Progenitor cell of endocrine pancreas (in vitro differentiated cells): ENCODE results near the gene PLXDC2. TPM values are rescaled to one million over a fixed set of nuclear protein-coding genes. Genes with fewer than 3 reads are reported as not detected.

Experiments
- DNase-seq: peaks from one replicate; pipeline ENCODE4 v3.0.0; 2021; ENCODE audit warnings: low spot score; ENCODE audit not compliant: unreplicated experiment
- H3K27ac Mint-ChIP-seq: 2 replicates; pipeline ENCODE4 v1.8.0; 2021; ENCODE audit warnings: mild to moderate bottlenecking, moderate library complexity, mixed read lengths
- H3K27me3 Mint-ChIP-seq: 2 replicates; pipeline ENCODE4 v1.8.0; 2021; ENCODE audit warnings: mixed read lengths
- H3K36me3 Mint-ChIP-seq: 2 replicates; pipeline ENCODE4 v1.8.0; 2022; ENCODE audit warnings: mixed read lengths; ENCODE audit not compliant: insufficient read depth
- H3K4me1 Mint-ChIP-seq: 2 replicates; pipeline ENCODE4 v1.8.0; 2021; ENCODE audit warnings: low read depth, mixed read lengths
- H3K4me3 Mint-ChIP-seq: 2 replicates; pipeline ENCODE4 v1.8.0; 2021; ENCODE audit warnings: low read depth, mild to moderate bottlenecking, moderate library complexity, mixed read lengths
- H3K9me3 Mint-ChIP-seq: 2 replicates; pipeline ENCODE4 v1.8.0; 2021; ENCODE audit warnings: low read depth, mixed read lengths
- total RNA-seq: library from RNA; stranded (reverse); gene quantifications from 2 replicates; pipeline ENCODE4 v1.2.1, GENCODE V29; 2021
- TF ChIP-seq, protein P1 (sequence below): fragments of 200-600 bp; sonication (generic); IDR thresholded peaks from one replicate; pipeline ENCODE4 v1.5.0; 2021; ENCODE audit warnings: antibody characterized with exemption, mild to moderate bottlenecking; ENCODE audit not compliant: unreplicated experiment

Gene PLXDC2
- total RNA-seq, 1 donor from 2014 or later = 44.3 TPM

DNA sequence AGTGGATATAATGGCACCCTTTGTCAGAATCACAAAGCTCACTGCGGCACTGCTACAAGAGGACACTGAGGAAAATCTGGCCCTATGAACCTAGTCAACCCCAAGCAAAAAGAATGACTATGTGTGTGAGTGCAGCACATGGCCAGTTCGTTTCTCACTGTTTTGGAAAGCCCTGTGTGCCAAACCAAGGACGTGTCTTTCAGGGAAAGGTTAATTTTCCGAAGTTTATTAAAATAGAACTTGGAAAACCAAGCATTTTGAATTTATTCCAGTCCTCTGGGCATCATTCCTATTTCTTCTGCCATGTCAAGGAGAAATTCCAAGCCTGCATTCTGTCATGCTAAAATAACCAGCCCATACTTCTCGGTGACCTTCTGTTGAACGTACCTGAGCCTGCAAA is 471.8 kb downstream of the PLXDC2 start:
- Mint-ChIP-seq H3K4me3 (no peak overlapping the region), H3K27ac (no peak overlapping the region), H3K4me1 (no peaks in the 10 kb centered on the region), H3K36me3 (no peaks in the 10 kb centered on the region), H3K27me3 (no peaks in the 10 kb centered on the region), H3K9me3 (no peaks in the 10 kb centered on the region)
- DNase-seq = no peak
- TF ChIP-seq, protein P1, sequence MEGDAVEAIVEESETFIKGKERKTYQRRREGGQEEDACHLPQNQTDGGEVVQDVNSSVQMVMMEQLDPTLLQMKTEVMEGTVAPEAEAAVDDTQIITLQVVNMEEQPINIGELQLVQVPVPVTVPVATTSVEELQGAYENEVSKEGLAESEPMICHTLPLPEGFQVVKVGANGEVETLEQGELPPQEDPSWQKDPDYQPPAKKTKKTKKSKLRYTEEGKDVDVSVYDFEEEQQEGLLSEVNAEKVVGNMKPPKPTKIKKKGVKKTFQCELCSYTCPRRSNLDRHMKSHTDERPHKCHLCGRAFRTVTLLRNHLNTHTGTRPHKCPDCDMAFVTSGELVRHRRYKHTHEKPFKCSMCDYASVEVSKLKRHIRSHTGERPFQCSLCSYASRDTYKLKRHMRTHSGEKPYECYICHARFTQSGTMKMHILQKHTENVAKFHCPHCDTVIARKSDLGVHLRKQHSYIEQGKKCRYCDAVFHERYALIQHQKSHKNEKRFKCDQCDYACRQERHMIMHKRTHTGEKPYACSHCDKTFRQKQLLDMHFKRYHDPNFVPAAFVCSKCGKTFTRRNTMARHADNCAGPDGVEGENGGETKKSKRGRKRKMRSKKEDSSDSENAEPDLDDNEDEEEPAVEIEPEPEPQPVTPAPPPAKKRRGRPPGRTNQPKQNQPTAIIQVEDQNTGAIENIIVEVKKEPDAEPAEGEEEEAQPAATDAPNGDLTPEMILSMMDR = no peak

- TF ChIP-seq, protein P1 = no peak
- Mint-ChIP-seq H3K9me3 (peaks cover 7% of the 10 kb centered on the region), H3K4me1 (no peaks in the 10 kb centered on the region), H3K4me3 (no peak overlapping the region), H3K36me3 (no peaks in the 10 kb centered on the region), H3K27me3 (no peaks in the 10 kb centered on the region), H3K27ac (no peak overlapping the region)
- DNase-seq = no peak
Measured at GRCh38 chr10:20289070-20289828, 473.0 kb downstream of the PLXDC2 start.

DNA sequence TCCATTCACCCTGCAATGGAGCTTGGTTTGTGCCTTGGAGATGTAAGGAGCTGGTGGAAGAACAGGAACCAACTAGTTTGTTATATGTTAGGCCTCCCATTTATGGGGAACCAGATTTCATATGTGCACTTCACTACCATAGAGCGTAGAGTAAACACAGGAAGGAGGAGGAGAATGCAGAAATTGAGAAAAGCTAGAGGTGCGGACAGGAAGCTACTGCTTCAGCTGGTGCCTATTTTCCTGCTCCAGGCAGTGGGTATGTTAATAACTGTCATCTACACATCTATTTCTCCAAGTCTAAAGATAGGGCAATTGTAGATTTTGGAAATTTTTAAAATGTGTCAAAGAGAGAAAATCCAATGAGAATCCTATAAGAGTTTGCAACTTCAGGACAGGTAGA is 482.2 kb downstream of the PLXDC2 start:
- Mint-ChIP-seq H3K27ac (no peak overlapping the region), H3K9me3 (peaks cover 39% of the 10 kb centered on the region), H3K4me3 (no peak overlapping the region)

DNA sequence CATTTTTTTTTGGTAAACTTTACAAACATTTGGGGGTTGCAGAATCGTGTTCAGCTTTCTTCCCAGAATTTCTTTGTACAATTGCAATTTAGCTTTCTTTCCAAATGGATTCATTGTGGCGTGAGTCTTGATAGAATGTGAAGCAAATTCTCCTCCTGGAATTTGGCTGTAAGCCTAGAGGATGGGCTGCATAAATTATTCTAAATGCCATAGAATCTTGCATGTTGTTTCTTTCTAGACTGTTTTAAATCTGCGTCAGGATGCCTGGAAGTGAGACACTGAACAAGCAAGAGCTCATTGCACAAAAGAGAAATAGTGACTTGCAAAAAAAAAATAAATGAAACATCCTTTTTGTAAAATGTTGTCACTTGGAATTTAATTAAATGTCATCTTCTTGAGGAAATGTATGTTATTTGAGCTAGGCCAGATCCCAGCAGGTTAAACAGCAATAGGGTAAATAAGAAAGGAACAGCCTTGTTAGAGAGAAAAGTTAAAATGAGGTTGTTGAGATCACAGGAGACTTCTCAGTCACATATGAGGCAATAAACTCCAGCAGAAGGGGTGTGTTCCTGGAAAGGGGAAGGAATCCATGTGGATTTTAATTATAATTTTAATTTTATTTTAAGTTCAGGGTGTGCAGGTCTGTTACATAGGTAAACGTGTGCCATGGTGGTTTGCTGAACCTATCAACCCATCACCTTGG is 483.0 kb downstream of the PLXDC2 start:
- TF ChIP-seq, protein P1 = no peak
- no peak for DNase-seq
- Mint-ChIP-seq H3K4me1 (no peaks in the 10 kb centered on the region), H3K4me3 (no peak overlapping the region), H3K27me3 (no peaks in the 10 kb centered on the region), H3K27ac (no peak overlapping the region), H3K9me3 (peaks cover 36% of the 10 kb centered on the region), H3K36me3 (peaks cover 1% of the 10 kb centered on the region)

More for the DNA sequence above, 482.2 kb downstream of the PLXDC2 start:
- Mint-ChIP-seq H3K4me1 (no peaks in the 10 kb centered on the region), H3K36me3 (peaks cover 1% of the 10 kb centered on the region), H3K27me3 (no peaks in the 10 kb centered on the region)
- DNase-seq = no peak
- TF ChIP-seq, protein P1 = no peak

GRCh38 chr10:20300735-20301134 is 484.5 kb downstream of the PLXDC2 start:
- Mint-ChIP-seq H3K9me3 (peaks cover 30% of the 10 kb centered on the region), H3K4me3 (no peak overlapping the region)

More at GRCh38 chr10:20300735-20301134, 484.5 kb downstream of the PLXDC2 start:
- Mint-ChIP-seq H3K27me3 (no peaks in the 10 kb centered on the region), H3K27ac (no peak overlapping the region), H3K4me1 (no peaks in the 10 kb centered on the region), H3K36me3 (peaks cover 1% of the 10 kb centered on the region)
- TF ChIP-seq, protein P1 = no peak
- no peak for DNase-seq
